Pancreas (tissue), 10 donors: Measurements from ENCODE around the gene EREG. TPM values are rescaled to one million over a fixed set of nuclear protein-coding genes. Genes with fewer than 3 reads are reported as not detected.

ENCODE experiments used
- ATAC-seq, 4 donors: fragments of 200-7000 bp; cut with Tn5 transposase; one replicate each; pipeline versions ENCODE4 v1.8.0 to v1.9.1; 2020; ENCODE audit warnings: mild to moderate bottlenecking in 4 of 4, moderate library complexity in 4 of 4
- DNase-seq, 6 donors: peaks; one replicate each; pipeline ENCODE4 v3.0.0-alpha.2; 2020
- FAIRE-seq: peaks from 2 replicates; lab custom pipeline; 2012; peaks lifted over from hg19 to GRCh38; lab: Jason Lieb, UNC
- H3K27ac ChIP-seq, 4 donors: fragments of 200-600 bp; sonication (generic); 1 replicate in 3 of 4; 2 replicates in 1 of 4; pipeline versions ENCODE4 v1.5.0 to v1.8.0; 2020
- H3K27me3 ChIP-seq, 4 donors: fragments of 200-600 bp; one replicate each; pipeline ENCODE4 v1.8.0; 2021
- H3K36me3 ChIP-seq, 3 donors: fragments of 200-600 bp; sonication (generic) in 1 of 3; one replicate each; pipeline versions ENCODE4 v1.5.0 to v1.8.0; 2020 to 2021
- H3K4me1 ChIP-seq, 3 donors: fragments of 200-600 bp; one replicate each; pipeline ENCODE4 v1.8.0; 2021
- H3K4me3 ChIP-seq, 4 donors: fragments of 200-600 bp; sonication (generic) in 2 of 4; one replicate each; pipeline versions ENCODE4 v1.5.0 to v1.8.0; 2020 to 2021
- H3K9me3 ChIP-seq, 4 donors: fragments of 200-600 bp; one replicate each; pipeline ENCODE4 v1.8.0; 2021
- CTCF ChIP-seq, 4 donors: fragments of 200-600 bp; sonication (generic) in 3 of 4; IDR thresholded peaks; one replicate each; pipeline versions ENCODE4 v1.5.0 to v1.8.0; 2021; ENCODE audit warnings: antibody characterized with exemption in 4 of 4
- WGBS, 2 donors: extraction: QIAGEN DNeasy Blood & Tissue Kit; methylation state at CpG; one replicate each; pipeline ENCODE4 v1.1.7; 2013; 5-methylcytosine and 5-hydroxymethylcytosine counted together
- intact Hi-C, 3 donors: fragments of 100-400 bp; cut with DNase I; formaldehyde crosslinking; loops; one replicate each; pipeline versions ENCODE4 v1.11.1 to v1.14.2; 2022
- polyA plus RNA-seq, 2 donors: library from polyadenylated mRNA; stranded (reverse); fragments of 200-250 nt; gene quantifications; one replicate each; pipeline ENCODE4 v1.2.3, GENCODE V29; 2013
- total RNA-seq, 6 donors: library from RNA; stranded (reverse); fragmentation: NEBNext Ultra II Directional in 4 of 6; extraction: Animal tissue kit (Norgen Biotek cat#: 25700) in 4 of 6; gene quantifications; one replicate each; pipeline versions ENCODE4 v1.2.1 to v1.2.4, GENCODE V29; 2021 to 2023
- donor health status: healthy with polysubstance abuse.
- donor health status: DM: no; HTN: no; CAD: no; lungs with moderate emphysema.
- donor health status: DM: no; HTN: no; CAD: no.
- donor health status: control.
- donor health status: control.
- donor health status: Bipolar disorder and iron deficiency.
- donor health status: DM: yes; HTN: yes; CAD: no.
- donor health status: DM: no; HTN: no; CAD: no.
- donor health status: DM: no; HTN: no; CAD: no.
- donor health status: DM: yes; HTN: yes; CAD: no.

EREG gene
- total and polyA plus RNA-seq, 8 donors, result 0.06 to 0.09 (median 0.09) TPM; not detected in 5

GRCh38 chr4:74324262-74324661, 40.7 kb upstream of the EREG start:
- WGBS, 2 donors, result 47 to 63% methylated on average over 3 of the region's 3 CpGs
- FAIRE-seq, result no peak
- intact Hi-C loops, result no loop called here

DNA sequence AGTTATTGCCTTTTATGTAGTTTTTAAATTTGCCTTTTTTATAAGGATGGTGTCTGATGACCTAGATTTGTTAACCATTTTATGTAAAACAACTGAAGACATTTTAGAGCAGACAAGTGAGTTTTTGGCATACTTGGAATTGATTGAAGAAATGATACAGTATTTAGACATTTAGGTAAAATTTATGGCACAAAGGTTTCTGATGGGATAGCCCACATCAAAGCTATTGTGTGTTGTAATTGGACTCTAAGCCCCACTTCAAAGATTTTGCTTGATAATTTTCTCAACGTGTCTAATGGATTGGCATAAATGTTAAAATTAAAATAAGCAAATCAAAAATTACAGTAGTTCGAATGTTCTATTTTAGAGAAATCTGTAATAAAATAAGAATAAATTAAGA, 39.1 kb upstream of the EREG start:
- TF ChIP-seq CTCF (IDR thresholded peaks at IDR 0.05), result no peak
- intact Hi-C loops, result no loop called here
- no peak for FAIRE-seq
- DNase-seq, result no peak
- whole genome bisulfite sequencing, 2 donors, result 62 to 70% methylated on average over 2 of the region's 2 CpGs
- H3K27ac ChIP-seq, result no peak overlapping the region
- no peaks in the 10 kb centered on the region for H3K4me1 ChIP-seq
- H3K9me3 ChIP-seq, result no peaks in the 10 kb centered on the region
- H3K27me3 ChIP-seq, result no peaks in the 10 kb centered on the region
- no peak overlapping the region for H3K4me3 ChIP-seq
- H3K36me3 ChIP-seq, result no peaks in the 10 kb centered on the region
- no peak for ATAC-seq

More at GRCh38 chr4:74324262-74324661, 40.7 kb upstream of the EREG start:
- no peak for TF ChIP-seq CTCF (IDR thresholded peaks at IDR 0.05)
- no peaks in the 10 kb centered on the region for H3K27me3 ChIP-seq
- no peak overlapping the region for H3K4me3 ChIP-seq
- DNase-seq (no peak), ATAC-seq (no peak)
- no peak overlapping the region for H3K27ac ChIP-seq
- no peaks in the 10 kb centered on the region for H3K4me1 ChIP-seq
- no peaks in the 10 kb centered on the region for H3K36me3 ChIP-seq
- no peaks in the 10 kb centered on the region for H3K9me3 ChIP-seq

DNA sequence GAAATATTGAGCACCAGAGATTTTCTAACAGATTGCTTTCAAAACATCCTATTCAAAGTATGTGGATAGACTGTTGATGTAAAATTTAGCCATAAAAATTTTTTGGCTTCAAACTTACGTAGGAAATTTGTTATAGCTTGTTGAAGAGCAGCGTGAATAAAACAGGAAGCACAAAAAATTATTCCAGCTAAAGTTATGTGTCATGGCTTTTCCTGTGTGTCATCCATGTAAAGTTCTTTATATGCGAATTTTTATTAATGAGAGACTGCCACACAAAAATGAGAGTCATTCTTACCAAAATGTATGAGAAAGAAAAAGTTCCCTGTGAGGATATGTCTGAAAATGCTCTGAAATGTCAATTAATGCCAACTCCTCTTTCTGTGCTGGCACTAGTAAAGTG, 37.2 kb upstream of the EREG start:
- no peak for DNase-seq
- no peak overlapping the region for H3K27ac ChIP-seq
- H3K4me1 ChIP-seq, result no peaks in the 10 kb centered on the region
- intact Hi-C loops, result no loop called here
- WGBS, 2 donors, result 73 to 75% methylated on average over 3 of the region's 3 CpGs
- TF ChIP-seq CTCF (IDR thresholded peaks at IDR 0.05), result no peak
- H3K27me3 ChIP-seq, result no peaks in the 10 kb centered on the region
- no peak for ATAC-seq
- FAIRE-seq, result no peak
- no peaks in the 10 kb centered on the region for H3K36me3 ChIP-seq
- no peak overlapping the region for H3K4me3 ChIP-seq
- H3K9me3 ChIP-seq, result no peaks in the 10 kb centered on the region

GRCh38 chr4:74328501-74328900, 36.4 kb upstream of the EREG start:
- H3K4me3 ChIP-seq, result no peak overlapping the region
- WGBS, 2 donors, result 78 to 89% methylated on average over 1 of the region's 1 CpG
- H3K9me3 ChIP-seq, result no peaks in the 10 kb centered on the region
- no peak for TF ChIP-seq CTCF (IDR thresholded peaks at IDR 0.05)
- ATAC-seq (no peak), FAIRE-seq (no peak), DNase-seq (no peak)
- intact Hi-C loops, result no loop called here
- H3K36me3 ChIP-seq, result no peaks in the 10 kb centered on the region
- H3K27me3 ChIP-seq, result no peaks in the 10 kb centered on the region
- no peak overlapping the region for H3K27ac ChIP-seq
- no peaks in the 10 kb centered on the region for H3K4me1 ChIP-seq

DNA sequence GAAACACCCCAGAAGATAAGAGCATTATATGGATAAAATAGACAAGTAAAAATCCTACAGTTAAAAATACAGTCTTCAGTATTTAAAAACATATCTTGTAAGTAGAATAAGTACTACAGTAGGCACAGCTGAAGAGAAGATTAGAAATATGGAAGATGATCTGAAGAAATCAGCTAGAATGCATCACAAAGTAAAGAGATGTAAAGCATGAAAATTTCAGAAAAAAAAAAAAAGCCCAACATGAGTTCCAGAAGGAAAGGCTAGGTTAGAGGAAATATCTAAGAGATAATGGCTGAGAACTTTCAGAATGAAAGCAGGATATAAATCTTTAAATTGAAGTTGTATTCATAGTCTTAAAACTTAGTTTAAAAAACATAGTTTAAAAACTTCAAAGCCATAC, 35.6 kb upstream of the EREG start:
- no peak for TF ChIP-seq CTCF (IDR thresholded peaks at IDR 0.05)
- no peak overlapping the region for H3K27ac ChIP-seq
- no peak for ATAC-seq
- no peaks in the 10 kb centered on the region for H3K27me3 ChIP-seq
- H3K9me3 ChIP-seq, result no peaks in the 10 kb centered on the region
- no peak for DNase-seq
- no peaks in the 10 kb centered on the region for H3K36me3 ChIP-seq
- no peaks in the 10 kb centered on the region for H3K4me1 ChIP-seq
- intact Hi-C loops, result no loop called here
- H3K4me3 ChIP-seq, result no peak overlapping the region
- no peak for FAIRE-seq
